ENCODE results near the gene CES4A. TPM values are rescaled to one million over a fixed set of nuclear protein-coding genes. Genes with fewer than 3 reads are reported as not detected.

CES4A gene
- total and polyA plus RNA-seq, 7 donors: 4.2 to 41.3 (median 6.0) TPM

DNA sequence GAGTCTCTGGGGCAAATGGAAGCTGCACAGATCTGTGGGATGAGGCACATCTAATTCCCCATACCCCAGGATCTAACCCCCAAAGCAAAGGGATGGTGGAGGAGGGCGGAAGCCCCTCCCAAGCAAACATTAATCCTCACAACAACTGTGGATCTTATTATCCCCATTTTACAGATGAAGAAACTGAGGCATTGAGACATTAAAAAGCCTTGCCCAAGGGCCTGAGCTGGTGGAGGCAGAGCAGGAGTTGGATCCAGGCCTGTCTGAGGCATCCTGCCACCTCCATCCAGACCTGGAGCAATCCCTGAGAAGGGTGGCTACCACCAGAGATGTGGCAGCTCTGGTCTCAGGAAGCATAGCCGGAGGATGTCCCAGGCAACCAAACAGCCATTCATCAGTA, 22.9 kb downstream of the CES4A start:
- intact Hi-C loops (cut with DNase I): loop anchor here in 1 of 2 donors (10.0 kb wide), 1 partner anchor 94 kb away; the partner anchor contains the start of gene PHAF1
- peaks cover 9% of the 10 kb centered on the region for H3K4me1 ChIP-seq
- no peaks in the 10 kb centered on the region for H3K9me3 ChIP-seq
- H3K27me3 ChIP-seq (ENCODE audit: insufficient read depth in 3 of 3, low read length in 2 of 3): no peaks in the 10 kb centered on the region
- H3K27ac ChIP-seq: no peak overlapping the region
- H3K36me3 ChIP-seq (ENCODE audit: insufficient read depth in 1 of 2, low read depth in 1 of 2): no peaks in the 10 kb centered on the region
- no peak for ATAC-seq
- no peak for DNase-seq
- TF ChIP-seq, protein P1, sequence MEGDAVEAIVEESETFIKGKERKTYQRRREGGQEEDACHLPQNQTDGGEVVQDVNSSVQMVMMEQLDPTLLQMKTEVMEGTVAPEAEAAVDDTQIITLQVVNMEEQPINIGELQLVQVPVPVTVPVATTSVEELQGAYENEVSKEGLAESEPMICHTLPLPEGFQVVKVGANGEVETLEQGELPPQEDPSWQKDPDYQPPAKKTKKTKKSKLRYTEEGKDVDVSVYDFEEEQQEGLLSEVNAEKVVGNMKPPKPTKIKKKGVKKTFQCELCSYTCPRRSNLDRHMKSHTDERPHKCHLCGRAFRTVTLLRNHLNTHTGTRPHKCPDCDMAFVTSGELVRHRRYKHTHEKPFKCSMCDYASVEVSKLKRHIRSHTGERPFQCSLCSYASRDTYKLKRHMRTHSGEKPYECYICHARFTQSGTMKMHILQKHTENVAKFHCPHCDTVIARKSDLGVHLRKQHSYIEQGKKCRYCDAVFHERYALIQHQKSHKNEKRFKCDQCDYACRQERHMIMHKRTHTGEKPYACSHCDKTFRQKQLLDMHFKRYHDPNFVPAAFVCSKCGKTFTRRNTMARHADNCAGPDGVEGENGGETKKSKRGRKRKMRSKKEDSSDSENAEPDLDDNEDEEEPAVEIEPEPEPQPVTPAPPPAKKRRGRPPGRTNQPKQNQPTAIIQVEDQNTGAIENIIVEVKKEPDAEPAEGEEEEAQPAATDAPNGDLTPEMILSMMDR (IDR thresholded peaks at IDR 0.05): no peak
- H3K4me3 ChIP-seq: no peak overlapping the region
- WGBS, 3 donors: 95 to 98% (median 97%) methylated on average over 2 of the region's 2 CpGs

DNA sequence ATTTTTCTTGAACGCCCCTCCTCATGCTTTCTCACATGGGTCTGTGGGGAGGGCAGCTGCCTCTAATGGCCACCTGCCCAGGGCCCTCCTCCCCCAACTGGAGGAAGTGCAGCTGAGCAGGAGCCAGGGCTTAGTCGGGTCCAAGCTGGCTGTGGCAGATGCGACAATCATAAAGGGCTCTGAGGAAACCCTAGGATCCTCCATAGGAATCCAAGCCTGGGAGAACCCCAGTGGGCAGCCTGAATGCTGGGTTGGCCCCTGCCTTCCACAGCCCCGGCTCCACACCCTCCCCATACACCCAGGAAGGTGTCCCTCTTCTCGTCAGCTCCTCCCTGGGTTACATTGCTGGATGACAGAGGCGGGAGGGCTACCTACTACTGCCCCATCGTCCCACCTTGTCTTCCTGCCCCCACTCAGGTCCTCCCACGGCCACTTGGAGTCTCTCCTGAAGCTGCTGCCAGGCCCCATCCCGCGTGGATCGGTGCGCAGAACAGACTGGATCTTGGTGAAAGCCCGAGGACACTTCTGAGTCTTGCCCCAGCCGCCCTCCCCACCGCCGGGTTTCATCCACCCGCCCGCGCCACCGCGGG, 24.9 kb downstream of the CES4A start:
- H3K36me3 ChIP-seq (ENCODE audit: insufficient read depth in 1 of 2, low read depth in 1 of 2): no peaks in the 10 kb centered on the region
- DNase-seq (no peak), ATAC-seq (no peak)
- no peaks in the 10 kb centered on the region for H3K27me3 ChIP-seq (ENCODE audit: insufficient read depth in 3 of 3, low read length in 2 of 3)
- H3K27ac ChIP-seq: peak overlapping the region; percentile 58
- intact Hi-C loops (cut with DNase I): loop anchor here in 1 of 2 donors (10.0 kb wide), 1 partner anchor 91 kb away; the partner anchor contains the start of gene PHAF1
- TF ChIP-seq, protein P1 (IDR thresholded peaks at IDR 0.05): no peak
- H3K4me3 ChIP-seq: peak overlapping the region; percentile 74
- WGBS, 3 donors: 3 to 6% (median 5%) methylated on average over 21 of the region's 21 CpGs
- H3K4me1 ChIP-seq: peaks cover 9% of the 10 kb centered on the region
- H3K9me3 ChIP-seq: no peaks in the 10 kb centered on the region

DNA sequence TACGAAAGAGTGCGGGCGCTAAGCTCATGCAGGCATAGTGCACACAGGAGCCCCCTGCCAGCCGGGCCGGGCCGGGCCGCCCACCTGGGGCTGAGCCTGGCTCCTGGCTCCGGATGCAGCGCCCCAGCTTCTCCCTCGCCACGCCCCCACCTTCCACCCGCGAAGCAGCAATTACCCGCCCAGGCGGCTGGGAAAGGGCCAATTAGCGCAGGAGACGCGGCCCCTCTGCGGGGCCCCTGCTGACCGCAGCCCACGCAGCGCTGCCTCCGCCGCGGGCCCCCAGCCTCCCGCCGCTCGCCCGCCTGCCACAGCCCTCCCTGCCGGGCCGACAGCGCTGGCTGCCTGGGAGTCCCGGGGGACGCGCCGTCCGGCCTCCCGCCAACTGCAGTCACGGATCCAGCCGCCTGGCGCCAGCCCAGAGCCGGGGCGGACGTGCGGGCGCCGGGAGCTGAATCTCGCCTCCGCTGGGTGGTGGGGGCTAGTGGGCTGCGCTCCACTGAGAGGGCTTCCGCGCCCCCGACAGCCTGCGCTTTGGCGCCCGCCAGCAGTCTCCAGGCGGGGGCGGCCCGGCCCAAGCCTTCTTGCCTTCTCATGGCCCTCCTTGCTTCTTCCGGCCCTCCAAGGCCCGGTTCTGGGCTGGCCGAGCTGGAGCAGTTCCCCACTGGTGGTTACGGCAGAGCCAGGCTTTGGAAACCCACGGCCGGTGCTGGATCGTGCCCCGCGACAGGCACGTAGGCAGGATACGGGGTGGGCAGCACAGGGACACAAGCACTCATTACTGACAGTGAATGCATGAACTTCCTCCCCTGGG, 25.6 kb downstream of the CES4A start:
- intact Hi-C loops (cut with DNase I): loop anchor here in 1 of 2 donors (10.0 kb wide), 1 partner anchor 91 kb away; the partner anchor contains the start of gene PHAF1
- 2 to 4% (median 2%) methylated on average over 46 to 70 of the region's 70 CpGs for WGBS, 3 donors

DNA sequence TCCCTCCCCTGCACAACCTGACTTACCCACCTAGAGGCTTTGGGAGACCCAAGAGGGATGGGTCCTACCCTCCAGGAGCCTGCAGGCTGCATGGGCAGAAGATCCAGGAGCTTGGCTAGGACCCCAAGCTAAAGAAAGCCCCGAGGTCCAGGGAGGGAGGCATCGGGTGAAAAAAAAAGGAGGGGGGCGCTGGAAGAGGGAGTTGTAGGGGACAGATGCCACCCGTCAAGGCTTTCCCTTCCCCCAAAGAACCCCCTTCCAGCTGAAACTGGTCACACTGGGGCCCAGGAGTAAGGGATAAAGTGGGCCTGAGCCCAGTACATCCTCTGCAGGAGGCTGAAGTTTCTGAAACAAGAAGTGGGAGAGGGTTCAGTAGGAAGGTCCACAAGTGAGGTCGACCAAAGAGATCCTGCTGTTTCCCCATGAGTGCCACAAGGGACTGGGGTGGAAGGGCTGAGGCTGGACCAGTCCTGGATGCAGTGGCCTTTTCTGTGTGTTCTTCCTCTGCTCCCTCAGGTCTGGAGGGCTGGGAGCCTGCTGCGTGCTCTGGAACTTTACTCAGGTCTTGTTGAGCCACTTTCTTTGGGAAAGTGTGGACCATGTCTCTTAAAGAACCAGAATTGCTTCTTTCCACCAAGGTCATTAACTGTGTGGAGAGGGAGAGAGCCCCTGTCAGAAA, 26.4 kb downstream of the CES4A start:
- Histone ChIP-seq H3K9me3 (no peaks in the 10 kb centered on the region), H3K27me3 (ENCODE audit: insufficient read depth in 3 of 3, low read length in 2 of 3) (no peaks in the 10 kb centered on the region), H3K4me1 (peaks cover 9% of the 10 kb centered on the region), H3K4me3 (peak overlapping the region; percentile 74), H3K27ac (peak overlapping the region; percentile 58), H3K36me3 (ENCODE audit: insufficient read depth in 1 of 2, low read depth in 1 of 2) (no peaks in the 10 kb centered on the region)
- intact Hi-C loops (cut with DNase I): loop anchor here (5.0 to 10.0 kb wide), 3 partner anchors 88 to 143 kb away; partner anchors contain the start of genes FBXL8 (in 1 of the 2), PHAF1 (in 1 of the 2) and TRADD (in 1 of the 2)
- DNase-seq (no peak), ATAC-seq (no peak)
- WGBS, 3 donors: 44 to 57% (median 57%) methylated on average over 6 of the region's 6 CpGs
- TF ChIP-seq, protein P1 (IDR thresholded peaks at IDR 0.05): no peak

More for the DNA sequence above, 25.6 kb downstream of the CES4A start:
- ATAC-seq (peak; percentile 73 to 85 (median 75)), DNase-seq (peak; percentile 85 to 92)
- Histone ChIP-seq H3K4me3 (peak overlapping the region; percentile 74), H3K36me3 (ENCODE audit: insufficient read depth in 1 of 2, low read depth in 1 of 2) (no peaks in the 10 kb centered on the region), H3K9me3 (no peaks in the 10 kb centered on the region), H3K27me3 (ENCODE audit: insufficient read depth in 3 of 3, low read length in 2 of 3) (no peaks in the 10 kb centered on the region), H3K27ac (peak overlapping the region; percentile 58), H3K4me1 (peaks cover 9% of the 10 kb centered on the region)
- TF ChIP-seq, protein P1 (IDR thresholded peaks at IDR 0.05): peak; percentile 26
